Measurements from ENCODE around the gene CYP3A5.

GRCh38 chr7:99631295-99632109 lies 48.3 kb downstream of the CYP3A5 start:
- TF ChIP-seq POLR2A (IDR thresholded peaks at IDR 0.05; ENCODE audit: low read depth, low read length): no peak
- TF ChIP-seq MXI1 (IDR thresholded peaks at IDR 0.05; ENCODE audit: borderline replicate concordance, low read depth, low read length): no peak
- 0 out of 2 replicates have a peak, but pooled peaks have one; percentile 17 for TF ChIP-seq CTCF (conservative IDR thresholded peaks at IDR 0.05; ENCODE audit: low read depth, low read length)
- TF ChIP-seq USF2 (IDR thresholded peaks at IDR 0.05; ENCODE audit: low read depth, low read length): no peak
- 0 out of 2 replicates have a peak, but pooled peaks have one; percentile 6 for TF ChIP-seq SMC3 (IDR thresholded peaks at IDR 0.05; ENCODE audit: low read depth, low read length)
- TF ChIP-seq RAD21 (IDR thresholded peaks at IDR 0.05; ENCODE audit: low read length): no peak
- TF ChIP-seq NFE2L2 (IDR thresholded peaks at IDR 0.05; ENCODE audit: low read depth, low read length): no peak

Data from IMR-90 (cell line).